Left hindlimb (tissue), 1 donor: ENCODE results near the gene LAX1.
"Not testable (repeated sequence)": the region's sequence is repeated elsewhere in the genome, so short reads cannot be mapped to it uniquely, and the experiment has no call there.

Experiments
- DNase-seq: peaks from one replicate; pipeline ENCODE4 v3.0.0-alpha.2; 2018

Gene LAX1

DNA sequence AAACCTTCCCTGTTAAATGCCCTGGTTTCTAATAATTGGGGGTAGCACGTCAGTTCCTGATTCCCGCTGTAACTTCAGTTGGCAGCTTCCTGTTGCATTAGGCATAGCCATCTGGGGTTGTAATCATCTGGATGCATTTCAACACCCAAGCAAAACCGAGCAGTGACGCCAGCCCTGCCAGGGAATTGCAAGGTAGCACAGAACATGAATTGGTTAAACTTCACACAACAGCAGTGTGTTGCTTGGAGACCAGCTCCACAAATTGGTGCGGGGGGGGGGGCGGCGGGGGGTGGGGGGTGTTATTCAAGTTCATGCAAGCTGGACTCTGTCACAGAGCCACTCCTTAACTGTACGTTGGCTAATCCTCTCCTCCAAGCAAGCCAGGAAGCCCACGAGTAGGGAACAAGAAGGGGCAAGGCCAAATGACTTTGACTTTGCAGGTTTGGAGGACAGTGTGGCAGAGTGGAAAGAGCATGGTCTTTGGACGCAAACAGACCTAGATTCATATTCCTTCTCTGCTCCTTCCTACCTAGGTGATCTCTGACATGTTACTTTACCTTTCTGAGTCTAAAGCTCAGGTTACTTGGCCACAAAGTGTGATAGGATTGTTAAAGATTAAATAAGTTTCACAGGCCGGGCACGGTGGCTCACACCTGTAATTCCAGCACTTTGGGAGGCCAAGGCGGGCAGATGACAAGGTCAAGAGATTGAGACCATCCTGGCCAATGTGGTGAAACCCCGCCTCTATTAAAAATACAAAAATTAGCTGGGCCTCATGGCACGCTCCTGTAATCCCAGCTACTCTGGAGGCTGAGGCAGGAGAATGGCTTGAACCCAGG, 4.7 kb downstream of the LAX1 start:
- DNase-seq: peak; percentile 79

DNA sequence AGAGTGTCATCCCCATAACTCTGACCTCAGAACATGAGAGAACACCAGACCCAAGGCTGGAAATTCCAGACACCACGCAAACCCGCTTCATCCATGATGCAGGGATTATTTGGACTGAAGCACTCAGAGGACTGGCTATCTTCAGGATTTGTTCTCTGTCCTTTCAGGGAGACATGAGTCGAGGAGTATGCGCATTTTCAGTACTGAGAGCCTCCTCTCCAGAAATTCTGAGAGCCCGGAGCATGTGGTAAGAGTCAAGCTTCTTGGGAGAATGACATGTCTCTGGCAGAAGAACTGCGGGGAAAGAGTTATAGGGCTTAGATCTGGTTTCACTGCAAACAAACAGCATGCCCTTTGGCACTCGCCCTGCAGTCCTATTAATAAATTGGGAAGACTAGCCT, 6.9 kb downstream of the LAX1 start:
- DNase-seq: no peak

DNA sequence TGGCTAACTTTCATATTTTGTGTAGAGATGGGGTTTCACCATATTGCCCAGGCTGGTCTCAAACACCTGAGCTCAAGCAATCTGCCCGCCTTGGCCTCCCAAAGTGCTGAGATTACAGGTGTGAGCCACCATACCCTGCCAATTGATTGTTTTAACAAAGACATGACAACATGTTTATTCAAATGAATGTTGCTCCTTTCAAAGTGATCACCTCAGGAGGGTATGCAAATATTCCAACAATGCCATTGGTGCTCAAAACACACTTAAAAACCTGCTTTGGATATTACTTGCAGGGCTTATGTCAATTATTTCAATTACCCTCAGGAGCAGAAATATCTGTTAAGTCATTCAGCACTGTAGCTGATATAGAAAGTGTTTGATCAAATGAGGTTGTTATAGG, 7.9 kb downstream of the LAX1 start:
- no peak for DNase-seq

DNA sequence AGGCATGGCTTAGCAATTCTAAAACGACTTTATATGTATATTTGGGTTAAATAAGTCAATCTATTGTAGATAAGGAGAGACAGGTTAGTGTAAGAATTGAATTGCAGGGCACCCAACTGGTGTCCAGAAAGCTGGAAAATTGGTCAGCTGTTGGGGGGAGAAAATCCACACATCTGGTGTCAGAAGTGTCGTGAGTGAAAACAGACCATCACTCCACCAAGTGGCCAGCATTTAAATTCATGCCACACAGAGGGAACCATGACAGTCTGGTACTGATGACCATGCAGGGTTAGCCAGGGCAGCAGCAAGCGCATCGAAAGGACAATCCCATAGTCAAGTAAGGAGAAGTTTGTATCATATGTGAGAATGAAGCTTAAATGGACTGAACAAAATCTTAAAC, 11.7 kb downstream of the LAX1 start:
- DNase-seq: no peak

DNA sequence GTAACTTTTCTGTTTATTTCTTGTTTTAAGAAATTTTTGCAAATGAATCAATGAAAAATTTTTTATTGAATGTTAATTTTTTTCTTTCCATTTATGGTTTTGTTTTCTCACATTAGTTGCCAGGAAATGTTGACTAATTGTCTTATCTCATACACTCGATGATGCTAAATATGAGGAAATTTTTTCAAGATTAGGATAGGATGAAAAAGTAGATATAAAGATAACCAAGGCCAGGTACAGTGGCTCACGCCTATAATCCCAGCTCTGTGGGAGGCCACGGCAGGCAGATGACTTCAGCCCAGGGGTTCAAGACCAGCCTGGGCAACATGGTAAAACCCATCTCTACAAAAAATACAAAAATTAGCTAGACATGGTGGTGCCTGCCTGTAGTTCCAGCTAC, 12.6 kb downstream of the LAX1 start:
- DNase-seq: no peak

DNA sequence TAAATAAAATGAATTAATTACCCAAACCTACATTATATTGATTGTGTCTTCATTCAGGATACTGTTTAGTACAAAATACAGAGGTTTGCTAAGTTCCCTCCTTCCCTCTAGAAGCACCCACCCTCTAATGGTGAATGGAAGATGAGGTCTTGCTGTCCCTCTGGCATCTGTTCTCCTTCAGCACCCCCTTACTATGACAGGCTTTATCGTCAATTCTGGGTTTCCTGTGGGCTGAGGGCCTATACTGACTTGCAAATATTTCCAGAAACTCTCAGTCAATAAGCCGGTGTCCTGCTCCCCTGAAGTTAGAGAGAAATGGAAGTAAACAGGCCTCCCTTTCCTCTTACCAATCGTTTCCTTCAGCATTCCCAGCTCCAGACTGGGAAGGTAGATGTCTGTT, 13.2 kb downstream of the LAX1 start:
- DNase-seq: no peak

DNA sequence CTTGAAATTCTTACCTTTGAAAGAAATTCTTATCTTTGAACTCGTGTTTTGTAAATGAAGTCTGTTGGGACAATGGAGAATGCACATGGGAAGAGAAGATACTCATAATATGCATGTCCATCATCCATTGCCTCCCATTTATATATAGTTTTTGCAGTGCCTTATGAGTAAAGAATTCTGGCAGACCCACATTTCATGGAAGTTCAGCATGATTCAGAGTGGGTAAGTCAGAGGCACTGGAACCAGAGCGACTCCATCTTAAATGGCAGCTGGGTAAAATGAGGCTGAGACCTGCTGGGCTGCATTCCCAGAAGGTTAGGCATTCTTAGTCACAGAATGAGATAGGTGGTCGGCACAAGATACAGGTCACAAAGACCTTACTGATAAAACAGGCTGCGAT, 13.8 kb downstream of the LAX1 start:
- DNase-seq: no peak

DNA sequence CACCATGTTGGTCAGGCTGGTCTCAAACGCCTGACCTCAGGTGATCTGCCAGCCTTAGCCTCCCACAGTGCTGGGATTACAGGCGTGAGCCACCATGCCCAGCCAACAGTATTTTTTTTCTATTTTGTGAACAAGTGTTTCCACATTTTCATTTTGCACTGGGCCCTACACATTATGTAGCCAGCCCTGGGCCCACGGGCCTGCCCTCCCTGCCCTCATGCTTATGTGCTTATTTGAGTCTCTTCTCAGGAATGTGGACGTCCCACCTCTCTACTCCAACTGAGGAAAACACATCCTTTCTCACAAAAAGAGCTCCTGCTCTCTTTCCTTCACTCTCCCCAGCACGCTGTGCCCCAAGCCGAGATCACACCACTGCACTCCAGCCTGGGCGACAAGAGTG, 17.0 kb downstream of the LAX1 start:
- no peak for DNase-seq

DNA sequence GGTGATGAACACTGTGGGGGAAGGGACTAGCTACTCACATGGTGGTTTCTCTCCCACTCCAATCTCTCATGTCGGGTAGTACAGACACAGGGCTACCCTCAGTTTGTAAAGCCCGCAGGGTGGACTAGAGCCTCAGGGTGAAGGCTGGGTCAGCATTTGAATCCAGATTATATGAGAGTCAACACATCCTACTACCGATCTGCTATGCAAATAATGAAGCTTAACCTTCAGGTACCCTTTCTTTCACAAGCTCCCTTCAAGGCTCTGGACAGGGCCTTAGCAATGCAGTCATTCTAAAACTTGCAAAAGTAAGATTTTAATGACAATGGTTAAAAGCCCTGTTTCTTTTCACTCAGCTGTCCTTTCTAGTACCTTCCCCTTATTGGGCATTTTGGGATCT, 25.0 kb downstream of the LAX1 start:
- DNase-seq: no peak

DNA sequence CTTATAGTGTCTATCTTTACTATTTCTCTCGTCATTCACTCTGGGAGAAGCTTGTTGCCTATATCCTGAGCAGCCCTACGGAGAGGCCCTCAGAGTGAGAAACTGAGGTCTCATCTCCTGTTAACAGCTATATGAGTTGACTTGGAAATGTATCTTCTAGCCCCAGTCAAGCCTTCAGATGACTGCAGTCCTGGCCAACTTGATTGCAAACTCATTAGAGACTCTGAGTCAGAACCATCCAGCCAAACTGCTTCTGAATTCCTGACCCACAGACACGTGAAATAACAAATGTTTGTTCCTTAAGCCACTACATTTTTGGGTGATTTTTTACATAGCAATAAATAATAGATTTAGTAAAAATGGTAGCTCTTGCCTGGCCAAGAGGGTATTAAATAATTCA, 26.5 kb downstream of the LAX1 start:
- no peak for DNase-seq

DNA sequence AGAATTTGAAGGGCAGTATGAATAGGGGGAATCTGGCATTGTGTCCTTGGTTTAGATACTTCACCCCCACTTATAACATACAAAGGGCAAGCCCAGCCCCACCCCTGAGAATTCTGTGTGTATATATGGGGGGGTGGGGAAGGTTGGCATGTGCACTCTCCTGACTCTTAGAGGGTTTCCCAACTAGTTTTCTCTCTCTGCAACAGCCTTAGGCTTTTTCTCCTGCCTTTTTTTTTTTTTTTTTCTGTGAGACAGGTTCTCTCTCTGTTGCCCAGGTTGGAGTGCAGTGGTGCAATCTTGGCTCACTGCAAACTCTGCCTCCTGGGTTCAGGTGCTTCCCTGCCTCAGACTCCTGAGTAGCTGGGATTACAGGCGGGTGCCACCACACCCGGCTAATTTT, 27.5 kb downstream of the LAX1 start:
- no peak for DNase-seq

DNA sequence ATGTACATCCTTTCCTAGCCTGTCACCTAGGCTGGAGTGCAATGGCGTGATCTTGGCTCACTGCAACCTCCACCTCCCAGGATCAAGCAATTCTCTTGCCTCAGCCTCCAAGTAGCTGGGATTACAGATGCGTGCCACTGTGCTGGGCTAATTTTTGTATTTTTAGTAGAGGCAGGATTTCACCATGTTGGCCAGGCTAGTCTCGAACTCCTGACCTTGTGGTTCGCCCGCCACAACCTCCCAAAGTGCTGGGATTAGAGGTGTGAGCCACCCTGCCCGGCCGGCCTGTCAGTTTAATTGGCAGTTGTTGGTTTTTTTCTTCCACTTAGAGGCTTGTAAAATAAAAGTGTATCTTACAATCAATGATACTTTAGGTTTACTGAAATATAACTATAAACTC, 28.6 kb downstream of the LAX1 start:
- not testable (repeated sequence) for DNase-seq

DNA sequence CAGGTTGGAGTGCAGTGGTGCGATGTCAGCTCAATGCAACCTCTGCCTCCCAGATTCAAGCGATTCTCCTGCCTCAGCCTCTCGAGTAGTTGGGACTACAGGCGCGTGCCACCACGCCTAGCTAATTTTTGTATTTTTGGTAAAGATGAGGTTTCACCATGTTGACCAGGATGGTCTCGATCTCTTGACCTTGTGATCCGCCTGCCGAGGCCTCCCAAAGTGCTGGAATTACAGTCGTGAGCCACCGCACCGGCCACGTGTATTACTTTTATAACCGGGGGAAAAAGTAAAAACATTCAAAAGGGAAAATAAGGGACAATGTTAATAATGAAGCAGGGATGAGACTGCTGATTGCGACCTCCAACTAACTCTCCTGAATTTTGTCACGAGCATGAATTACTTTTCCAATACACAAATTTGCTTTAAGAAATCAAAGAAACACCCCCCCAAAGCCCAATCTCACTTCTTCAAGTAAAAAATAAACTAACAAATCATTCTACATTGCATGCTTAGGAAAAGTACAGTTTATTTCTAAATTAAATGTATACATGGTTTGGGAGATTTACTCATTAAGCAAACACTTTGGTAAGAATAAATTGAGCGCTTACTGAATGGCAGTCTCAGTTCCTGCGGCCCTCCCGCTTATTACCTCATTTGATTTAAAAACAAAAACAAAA, 29.9 kb downstream of the LAX1 start:
- no peak for DNase-seq

DNA sequence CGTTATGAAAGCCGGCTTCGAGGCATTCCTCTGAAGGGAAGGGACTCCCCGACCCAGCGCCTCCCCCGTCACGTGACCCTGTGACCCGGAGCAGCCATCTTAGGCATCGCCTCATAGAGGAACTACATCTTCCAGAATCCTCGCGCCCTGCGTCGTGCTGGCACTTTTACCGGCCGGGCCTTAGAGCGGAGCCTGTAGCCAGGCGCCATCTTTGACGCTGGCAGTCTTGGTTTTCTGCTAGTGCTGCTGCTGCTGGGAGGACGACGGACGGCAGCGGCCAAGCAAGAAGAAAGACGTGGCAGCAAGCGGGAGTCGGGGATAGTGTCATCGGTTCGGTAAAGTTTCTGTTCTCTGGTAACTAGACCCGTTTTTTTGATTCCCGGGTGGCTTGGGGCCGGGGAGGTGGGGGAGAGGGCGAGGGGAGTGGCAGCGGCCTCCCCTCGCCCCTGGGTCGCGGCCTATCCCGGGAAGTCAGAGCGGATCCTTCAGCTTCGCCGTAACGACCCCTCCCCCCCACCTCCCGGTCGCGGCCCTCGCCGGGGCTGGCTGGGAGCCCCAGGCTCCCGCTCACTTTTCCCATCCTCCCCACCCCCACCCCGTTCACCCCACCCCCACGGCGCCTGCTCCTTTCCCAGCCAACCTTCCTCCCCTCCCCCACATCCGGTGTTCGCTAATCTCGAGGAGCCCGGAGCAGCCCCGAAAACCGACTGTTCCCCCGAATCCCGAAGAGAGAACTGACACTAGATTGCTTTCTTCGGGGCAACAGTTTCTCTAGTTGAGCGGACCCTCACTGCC, 30.7 kb downstream of the LAX1 start, which contains the start of the genes ZBED6 and ZC3H11A:
ZBED6 (plus strand) TSS at position 183 of the 795 bp plus-strand sequence. CDS start 1,900 bp downstream, outside the sequence.
ZC3H11A (plus strand) TSS at position 183 of the 795 bp plus-strand sequence. CDS start 21,448 bp downstream, outside the sequence.
- DNase-seq: peak; percentile 99

DNA sequence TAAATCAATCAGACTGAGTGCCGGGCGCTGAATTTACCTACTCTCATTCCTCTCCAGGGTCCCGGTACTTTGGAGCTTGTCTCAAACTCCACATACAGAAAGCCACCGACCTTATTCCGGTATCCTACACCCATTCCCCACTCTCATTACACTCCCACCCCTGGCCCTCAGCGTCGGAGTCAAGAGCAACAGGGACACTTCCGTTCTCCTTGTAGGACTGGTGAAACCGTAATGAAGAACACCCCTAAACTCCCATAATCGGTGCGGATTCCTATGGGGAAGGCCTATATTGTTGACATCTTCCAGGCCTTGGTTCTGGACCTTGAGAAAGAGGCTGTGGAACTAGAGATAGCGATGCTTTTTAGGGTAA, 31.2 kb downstream of the LAX1 start:
- DNase-seq: no peak

DNA sequence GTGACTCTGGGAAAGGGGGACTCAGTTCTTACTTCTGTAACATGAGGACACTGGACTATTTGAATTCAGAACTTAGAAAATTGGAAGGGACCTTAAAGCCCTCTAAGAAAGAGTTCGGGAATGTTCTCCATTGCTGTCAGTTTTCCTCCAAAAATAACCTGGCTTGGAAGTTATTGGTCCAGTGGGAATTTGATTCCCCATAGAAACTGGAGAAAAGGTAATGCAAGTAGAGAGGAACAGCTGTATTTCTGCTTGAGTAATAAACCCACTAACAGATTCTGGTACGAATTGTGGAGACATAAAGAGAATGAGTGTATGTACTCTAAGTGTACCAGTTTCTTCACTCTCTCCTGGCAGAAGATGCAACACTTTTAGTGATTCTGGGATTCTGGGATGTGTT, 32.2 kb downstream of the LAX1 start:
- no peak for DNase-seq

DNA sequence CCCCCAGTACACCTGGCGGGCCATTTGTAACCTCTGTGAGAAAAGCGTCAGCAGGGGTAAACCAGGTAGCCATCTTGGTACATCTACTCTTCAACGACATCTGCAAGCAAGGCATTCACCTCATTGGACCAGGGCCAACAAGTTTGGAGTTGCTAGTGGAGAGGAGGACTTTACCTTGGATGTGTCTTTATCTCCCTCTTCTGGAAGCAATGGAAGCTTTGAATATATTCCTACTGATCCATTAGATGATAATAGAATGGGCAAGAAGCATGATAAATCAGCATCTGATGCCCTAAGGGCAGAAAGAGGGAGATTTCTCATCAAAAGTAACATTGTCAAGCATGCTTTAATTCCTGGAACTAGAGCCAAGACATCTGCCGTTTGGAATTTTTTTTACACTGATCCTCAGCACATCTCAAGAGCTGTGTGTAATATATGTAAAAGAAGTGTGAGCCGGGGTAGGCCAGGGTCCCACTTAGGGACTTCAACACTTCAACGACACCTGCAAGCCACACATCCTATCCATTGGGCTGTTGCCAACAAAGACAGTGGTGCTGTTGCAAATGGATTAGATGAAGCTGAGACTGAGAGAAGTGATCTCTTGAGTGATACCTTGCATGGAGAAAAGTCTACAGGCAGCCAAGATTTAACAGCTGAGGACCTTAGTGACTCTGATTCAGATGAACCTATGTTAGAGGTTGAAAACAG, 33.1 kb downstream of the LAX1 start:
- DNase-seq: no peak

DNA sequence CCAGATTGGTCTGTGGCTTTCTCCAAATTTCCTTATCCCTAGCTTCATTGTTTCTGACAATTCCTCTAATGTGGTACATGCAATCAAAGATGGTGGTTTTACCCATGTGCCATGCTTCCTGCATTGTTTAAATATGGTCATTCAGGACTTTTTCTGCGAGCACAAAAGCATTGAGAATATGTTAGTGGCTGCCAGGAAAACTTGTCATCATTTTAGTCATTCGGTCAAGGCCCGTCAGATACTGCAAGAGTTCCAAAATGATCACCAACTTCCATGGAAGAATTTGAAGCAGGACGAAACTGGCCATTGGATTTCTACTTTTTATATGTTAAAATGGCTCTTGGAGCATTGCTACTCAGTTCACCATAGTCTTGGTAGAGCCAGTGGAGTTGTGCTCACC, 34.2 kb downstream of the LAX1 start:
- no peak for DNase-seq

DNA sequence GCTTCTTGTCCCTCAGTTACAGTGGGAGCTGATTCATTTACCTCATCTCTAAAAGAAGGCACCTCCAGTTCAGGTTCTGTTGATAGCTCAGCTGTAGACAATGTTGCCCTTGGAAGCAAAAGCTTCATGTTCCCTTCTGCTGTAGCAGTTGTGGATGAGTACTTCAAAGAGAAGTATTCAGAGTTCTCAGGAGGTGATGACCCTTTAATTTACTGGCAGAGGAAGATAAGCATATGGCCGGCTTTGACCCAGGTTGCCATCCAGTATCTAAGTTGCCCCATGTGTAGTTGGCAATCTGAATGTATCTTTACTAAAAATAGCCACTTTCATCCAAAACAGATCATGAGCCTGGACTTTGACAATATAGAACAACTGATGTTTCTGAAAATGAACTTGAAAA, 35.0 kb downstream of the LAX1 start:
- no peak for DNase-seq

DNA sequence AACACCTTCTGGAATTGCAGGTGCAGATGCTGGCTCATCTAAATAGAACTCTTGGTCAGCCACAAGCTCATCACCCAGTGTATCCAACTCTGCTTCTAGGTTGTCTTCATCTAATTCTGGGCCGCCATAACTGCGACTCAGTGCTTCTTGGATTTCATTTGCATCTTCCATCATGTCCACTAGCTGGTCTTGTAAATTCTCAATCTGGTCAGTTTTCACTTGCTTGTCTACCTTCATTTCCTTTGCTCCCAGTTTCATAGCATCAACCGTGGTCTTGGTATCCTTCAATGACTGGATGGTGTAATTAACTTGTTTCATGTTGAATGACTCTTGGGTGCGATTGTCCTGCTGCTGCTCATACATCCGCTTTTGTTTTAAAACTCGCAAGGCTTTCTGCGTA, 40.7 kb downstream of the LAX1 start:
- no peak for DNase-seq

DNA sequence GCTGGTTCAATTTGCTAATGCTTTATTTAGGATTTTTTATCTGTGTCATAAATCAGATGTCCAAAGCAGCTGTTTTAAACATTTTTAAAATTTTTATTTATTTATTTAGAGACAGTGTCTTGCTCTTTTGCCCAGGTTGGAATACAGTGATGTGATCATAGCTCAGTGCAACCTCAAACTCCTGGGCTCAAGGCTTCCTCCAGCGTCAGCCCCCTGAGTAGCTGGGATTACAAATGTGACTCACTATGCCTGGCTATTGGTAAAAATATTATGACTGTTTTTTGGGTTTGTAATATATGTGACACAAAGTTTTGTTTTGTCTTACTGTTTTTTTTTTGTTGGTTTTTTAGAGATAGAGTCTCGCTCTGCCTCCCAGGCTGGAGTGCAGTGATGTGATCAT, 42.2 kb downstream of the LAX1 start:
- no peak for DNase-seq

DNA sequence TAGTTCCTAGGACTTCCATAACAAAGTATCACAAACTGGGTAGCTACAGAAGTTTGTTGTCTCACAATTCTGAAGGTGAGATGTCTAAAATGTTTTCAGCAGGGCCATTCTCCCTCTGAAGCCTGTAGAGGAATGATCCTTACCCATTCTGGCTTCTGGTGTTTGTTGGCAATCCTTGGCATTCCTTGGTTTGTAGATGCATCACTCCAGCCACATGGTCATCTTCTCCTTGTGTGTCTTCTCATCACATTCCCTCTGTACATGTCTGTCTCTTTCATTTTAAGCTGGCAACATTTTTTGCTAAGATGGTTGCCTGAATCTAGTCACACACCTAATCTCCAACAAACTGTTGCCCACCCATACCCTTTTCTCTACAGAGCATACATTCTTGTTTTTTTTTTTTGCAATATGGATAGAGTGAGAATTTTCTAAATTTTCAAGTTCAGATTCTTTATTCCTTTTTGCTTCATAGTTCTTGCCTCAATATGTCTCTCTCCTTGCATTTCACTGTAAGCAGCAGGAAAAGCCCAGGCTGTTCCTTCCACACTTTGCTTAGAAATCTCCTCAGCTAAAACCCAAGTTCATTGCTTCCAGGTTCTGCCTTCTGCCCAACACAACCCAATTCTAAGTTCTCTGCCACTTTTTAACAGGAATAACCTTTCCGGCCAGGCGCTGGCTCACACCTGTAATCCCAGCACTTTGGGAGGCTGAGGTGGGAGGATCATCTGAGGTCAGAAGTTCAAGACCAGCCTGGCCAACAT, 48.8 kb downstream of the LAX1 start:
- no peak for DNase-seq
